Tongue (tissue), 2 donors: ENCODE data around the gene DMXL1. TPM values are rescaled to one million over a fixed set of nuclear protein-coding genes. Genes with fewer than 3 reads are reported as not detected.
A peak's percentile ranks its signal among the peaks of the same experiment; 100 is the strongest.
"Not testable (repeated sequence)": the region's sequence is repeated elsewhere in the genome, so short reads cannot be mapped to it uniquely, and the experiment has no call there.

Experiments used
- DNase-seq: peaks from one replicate; pipeline ENCODE4 v3.0.0-alpha.2; 2015
- total RNA-seq: library from RNA; depleted of rRNA; stranded (reverse); fragments of >200 nt; gene quantifications from one replicate; pipeline ENCODE4 v1.2.3, GENCODE V29; 2014

DMXL1 gene
- total RNA-seq, 1 donor from 2014 or later, result 91.3 TPM

DNA sequence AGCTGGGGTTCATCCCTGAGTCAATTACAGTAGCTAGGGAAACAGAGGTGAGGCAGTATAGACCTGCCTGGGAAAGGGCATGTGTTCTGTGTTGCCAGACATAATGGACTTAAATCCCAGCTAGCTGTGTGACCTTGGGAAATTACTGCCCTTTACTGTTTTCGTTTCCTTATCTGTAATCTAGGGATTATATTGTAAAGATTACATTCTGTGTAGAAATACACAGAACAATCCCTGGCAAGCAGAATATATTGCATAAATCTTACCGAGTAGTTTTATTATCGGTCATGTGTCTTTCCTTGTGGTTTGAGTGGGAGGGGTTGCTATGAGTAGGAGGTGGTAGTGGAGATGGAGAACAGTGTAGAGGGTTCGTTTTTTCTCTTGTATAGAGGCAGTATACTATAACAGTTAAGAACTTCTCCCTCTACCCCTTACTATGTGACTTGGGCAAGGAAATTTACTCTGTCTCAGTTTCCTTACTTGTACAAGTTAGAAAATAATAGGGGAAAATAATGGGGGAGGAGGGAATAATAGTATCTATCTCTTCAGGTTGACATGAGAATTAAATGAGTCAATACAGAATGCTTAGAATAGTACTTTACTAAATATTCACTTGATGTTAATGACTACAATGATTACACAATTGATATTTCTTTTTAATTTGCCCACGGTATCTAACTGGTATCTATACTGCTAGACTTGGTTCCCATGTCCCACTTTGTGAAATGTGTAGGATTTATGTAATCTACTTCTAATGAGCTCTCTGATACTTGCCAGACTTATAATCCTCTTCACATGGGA, 7.1 kb upstream of the DMXL1 start:
- no peak for DNase-seq

DNA sequence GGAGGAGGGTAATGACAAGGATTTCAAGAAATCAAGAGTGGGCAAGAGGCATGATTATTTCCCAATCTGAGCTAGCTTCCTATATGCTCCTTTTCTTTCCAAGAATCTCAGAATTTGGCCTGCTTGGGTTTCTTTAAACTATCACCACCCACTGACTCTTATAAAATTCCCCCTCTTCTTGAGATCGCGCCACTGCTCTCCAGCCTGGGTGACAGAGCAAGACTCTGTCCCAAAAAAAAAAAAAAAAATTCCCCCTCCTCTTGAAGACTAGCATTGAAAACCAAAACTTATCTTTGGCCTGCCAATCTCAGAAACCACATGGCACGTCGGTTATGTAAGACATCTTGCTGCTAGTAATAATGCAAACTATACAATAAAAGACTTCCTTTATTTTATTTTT, 3.4 kb upstream of the DMXL1 start:
- DNase-seq, result no peak

DNA sequence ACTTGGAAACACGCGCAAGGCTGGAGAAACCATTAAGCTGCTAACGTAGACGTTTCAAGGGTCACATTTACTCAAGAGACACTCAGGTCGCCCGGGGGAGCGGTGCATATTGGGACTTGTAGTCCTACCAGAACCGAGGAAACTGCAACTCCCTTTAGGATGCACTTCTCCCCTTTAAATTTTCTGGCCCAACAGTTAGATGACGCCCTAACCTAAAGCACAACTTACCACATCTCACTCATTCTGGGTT, 384 bp upstream of the DMXL1 start:
- no peak for DNase-seq

DNA sequence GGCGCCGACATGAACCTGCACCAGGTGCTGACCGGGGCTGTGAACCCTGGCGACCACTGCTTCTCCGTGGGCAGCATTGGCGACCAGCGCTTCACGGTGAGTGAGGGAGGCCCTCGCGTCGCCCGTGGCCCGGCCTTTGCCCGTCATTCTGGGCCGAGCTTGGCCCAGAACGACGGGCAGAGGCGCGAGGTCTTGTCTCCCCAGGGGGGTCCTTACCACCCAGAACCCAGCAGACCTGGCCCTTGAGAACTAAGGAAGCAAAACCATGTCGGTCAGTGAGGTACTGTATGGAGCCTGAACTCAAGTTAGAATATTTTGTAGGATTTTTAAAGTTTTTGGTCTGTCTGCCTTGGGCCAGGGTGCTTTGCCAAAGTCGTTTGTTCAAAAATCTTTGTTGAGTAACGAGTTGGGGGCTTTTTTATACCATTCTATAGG, 691 bp downstream of the DMXL1 start:
- DNase-seq, result peak; percentile 30

DNA sequence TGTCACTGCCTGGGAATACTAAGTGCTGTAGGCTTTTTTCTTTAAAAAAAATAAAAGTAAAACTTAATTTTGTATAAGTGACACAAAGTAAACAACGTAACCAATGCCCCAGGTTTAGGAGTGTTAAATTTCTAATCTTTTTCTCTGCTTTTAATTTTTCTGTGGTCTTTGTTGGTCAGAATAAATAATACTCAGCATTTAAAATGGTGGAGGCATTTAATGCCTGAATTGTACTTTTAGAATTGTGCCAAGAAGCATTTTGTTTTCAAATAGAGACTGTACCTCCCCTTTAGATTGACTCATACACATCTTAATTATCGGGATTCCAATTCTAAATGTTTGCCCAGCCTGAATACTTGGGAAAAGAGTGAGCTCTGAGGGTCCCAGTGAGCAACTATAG, 1.6 kb downstream of the DMXL1 start:
- no peak for DNase-seq

DNA sequence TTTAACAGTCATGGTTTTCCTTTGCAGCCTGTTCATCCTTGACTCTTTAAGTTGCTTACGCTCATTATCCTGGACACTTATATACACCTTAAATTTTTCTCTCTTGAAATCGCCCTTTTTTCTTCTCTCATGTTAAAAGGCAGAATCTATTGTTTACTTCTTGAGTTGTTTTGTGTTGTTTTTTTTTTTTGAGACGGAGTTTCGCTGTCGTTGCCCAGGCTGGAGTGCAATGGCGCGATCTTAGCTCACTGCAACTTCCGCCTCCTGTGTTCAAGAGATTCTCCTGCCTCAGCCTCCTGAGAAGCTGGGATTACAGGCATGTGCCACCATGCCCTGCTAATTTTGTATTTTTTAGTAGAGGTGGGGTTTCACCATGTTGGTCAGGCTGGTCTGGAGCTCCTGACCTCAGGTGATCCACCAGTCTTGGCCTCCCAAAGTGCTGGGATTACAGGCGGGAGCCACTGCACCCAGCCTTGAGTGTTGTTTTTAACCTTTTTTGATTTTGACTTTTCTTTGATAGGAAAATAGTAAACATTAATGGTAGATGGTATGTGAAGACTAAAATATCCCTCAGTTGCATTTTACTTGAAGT, 3.0 kb downstream of the DMXL1 start:
- not testable (repeated sequence) for DNase-seq

DNA sequence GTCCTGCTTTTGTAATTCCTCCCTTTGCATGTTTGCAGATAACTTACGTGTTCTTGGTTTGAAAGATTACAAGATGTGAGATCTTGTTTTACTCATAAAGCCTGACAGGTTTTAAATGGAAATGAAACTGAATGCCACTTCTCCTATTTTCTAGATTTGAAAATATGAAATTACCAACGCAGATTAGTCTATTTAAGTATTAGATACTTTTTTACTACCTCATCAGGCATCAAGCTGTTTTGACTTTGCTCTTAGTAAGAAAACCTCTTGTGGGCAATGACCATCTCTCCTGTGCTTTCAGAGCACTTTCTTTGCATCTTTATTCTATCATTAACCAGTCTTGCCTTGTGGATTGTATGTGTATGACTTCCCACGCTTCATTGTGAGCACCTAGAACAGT, 3.5 kb downstream of the DMXL1 start:
- DNase-seq, result no peak

DNA sequence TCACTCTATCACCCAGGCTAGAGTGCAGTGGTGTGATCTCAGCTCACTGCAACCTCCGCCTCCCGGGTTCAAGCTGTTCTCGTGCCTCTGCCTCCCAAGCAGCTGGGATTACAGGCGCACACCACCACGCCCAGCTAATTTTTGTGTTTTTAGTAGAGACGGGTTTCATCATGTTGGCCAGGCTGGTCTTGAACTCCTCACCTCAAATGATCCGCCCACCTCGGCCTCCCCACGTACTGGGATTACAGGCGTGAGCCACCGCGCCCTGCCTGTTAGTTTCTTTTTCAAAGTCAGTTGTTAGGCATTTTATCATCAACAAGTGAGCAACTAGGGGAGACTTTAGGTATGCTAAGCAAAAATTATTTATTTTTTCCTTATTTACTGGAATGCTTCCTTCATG, 4.4 kb downstream of the DMXL1 start:
- DNase-seq, result not testable (repeated sequence)

DNA sequence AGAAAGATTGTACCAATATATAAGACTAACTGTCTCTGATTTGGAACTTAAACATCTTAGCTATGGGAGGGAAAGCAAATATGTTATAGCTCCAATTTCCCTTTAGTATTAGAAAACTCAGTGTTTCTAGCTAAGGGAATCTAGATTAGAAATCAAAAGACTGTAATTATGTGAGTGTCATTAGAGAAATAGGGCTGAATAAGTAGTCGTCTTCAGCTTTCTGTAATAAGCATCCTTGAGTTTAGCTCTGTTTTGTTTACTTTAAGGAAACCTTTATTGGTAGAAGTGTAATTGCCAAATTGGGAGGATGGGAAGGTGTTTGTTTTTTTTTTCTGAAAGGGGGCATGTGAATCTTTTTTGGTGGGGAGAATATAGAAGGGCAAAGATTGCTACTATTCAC, 5.2 kb downstream of the DMXL1 start:
- no peak for DNase-seq

DNA sequence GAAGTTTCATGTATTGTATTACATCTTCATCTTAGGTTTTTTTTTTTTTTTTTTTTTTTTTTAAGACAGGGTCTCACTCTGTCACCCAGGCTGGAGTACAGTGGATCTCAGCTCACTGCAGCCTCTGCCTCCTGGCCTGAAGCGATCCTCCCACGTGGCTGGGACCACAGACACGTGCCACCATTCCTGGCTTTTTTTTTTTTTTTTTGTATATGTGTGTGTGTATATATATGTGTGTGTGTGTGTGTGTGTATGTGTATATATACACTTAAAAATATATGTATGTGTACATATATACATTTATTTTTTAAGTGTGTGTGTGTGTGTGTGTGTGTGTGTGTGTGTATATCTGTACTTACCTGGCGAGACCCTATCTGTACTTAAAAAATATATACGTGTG, 6.6 kb downstream of the DMXL1 start:
- no peak for DNase-seq

DNA sequence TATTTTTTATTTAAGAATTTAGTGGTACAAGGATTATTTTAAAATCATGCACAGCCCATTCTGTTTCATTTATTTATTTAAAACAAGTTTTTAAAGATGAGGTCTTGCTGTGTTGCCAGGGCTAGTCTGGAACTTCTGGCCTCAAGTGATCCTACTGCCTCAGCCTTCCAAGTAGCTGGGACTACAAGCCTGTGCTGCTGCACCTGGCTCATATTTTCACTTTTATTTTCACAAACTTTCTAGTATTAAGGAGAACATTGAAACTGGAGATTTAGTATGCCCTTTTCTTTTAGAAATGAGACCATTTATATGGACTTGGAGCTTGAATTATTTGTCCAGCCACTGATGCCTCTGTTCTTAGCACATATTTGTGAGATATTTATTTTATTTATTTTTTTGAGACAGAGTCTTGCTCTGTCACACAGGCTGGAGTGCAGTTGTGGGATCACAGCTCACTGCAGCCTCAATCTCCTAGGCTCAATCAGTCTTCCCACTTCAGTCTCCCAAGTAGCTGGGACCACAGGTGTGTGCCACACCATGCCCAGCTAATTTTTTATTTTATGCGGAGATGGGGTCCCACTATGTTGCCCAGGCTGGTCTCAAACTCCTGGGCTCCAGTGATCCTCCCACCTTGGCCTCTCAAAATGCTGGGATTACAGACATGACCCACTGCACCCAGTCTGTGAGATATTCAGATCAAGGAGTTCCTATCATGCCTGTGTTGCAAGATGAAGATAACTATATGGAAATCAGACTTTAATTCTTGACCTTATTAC, 7.4 kb downstream of the DMXL1 start:
- no peak for DNase-seq

DNA sequence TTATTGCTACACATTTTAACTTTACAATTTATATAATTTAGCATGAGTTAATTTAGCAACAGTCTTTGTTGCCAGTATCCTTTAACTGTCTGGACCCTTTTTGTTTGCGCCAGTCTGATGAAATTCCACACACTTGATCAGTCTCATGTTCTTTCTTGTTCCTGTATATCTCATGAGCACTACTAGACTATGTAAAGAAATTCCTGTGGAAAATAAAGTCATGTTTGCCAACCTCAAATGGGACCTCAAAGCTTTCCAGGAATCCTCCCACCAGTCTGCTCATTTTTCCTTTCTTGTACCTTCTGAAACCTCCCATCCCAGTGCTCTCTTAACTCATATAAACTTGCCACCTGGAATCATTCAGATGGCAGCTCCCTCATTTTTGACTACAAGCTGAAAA, 8.0 kb downstream of the DMXL1 start:
- no peak for DNase-seq

DNA sequence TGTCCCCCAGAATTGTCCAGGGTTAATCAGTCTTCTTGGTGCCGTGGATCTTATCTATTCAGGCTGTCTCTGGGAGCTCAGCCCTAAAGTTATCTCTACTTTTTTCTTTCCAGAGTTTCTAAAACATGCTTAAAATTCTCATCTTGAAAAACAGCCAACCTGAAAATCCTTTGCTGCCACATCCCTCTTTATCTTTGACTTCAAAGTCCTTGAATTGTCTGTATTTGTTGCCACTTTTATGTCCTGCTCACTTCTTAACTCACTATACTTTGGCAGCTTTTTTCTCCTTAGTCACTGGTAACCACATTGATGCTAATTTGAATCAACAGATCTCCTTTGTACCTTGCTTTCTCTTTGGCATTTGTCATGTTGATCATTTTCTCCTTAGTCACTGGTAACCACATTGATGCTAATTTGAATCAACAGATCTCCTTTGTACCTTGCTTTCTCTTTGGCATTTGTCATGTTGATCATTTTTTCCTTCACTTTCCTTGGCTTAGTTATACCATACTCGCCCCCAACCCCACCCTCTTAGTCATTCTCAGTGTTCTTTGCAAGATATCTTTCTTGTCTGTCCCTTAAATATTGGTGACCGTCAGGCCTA, 8.5 kb downstream of the DMXL1 start:
- no peak for DNase-seq

DNA sequence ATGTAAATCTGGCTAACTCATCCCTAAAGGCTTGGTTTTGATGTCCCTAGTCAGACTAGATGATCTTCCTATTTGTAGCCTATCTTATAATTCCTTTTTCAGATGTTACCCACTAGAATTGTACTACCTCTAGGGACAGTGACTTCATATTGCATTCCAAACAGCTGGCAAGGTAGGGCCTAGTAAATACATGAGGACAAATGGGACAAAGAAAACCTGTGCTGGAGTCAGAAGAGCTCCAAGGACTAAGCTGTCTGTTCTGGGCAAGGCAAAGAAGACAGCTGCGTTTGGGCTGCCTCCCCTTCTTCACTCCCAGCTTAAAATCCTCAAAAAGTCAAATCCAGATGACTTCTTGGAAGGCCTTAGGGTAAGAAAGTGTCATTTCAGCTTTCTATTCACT, 10.0 kb downstream of the DMXL1 start:
- DNase-seq, result peak; percentile 22

DNA sequence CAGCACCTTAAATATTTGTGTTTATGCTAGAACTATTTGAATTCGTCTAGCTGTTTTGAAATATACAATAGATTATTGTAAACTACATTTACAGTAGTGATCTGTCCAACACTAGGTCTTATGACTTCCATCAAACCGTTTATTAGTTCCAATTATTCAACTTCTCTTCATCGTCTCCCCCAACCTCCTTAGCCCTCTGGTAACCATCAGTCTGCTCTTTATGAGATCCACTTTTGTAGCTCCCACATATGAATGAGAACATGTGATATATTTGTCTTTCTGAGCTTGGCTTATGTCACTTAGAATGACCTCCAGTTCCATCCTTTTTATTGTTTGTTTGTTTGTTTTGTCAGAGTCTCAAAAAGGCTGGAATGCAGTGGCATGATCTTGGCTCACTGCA, 11.8 kb downstream of the DMXL1 start:
- DNase-seq, result no peak

DNA sequence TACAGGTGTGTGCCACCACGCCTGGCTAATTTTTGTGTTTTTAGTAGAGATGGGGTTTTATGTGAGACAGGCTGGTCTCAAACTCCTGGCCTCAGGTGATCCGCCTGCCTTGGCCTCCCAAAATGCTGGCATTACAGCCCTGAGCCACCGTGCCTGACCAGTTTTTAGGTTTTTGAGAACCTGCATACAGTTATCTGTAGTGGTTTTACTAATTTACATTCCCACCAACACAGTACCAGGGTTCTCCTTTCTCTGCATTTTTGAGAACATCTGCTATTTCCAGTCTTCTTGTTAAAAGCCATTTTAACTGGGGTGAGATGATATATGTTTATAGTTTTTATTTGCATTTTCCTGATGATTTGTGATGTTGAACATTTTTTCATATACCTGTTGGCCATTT, 12.8 kb downstream of the DMXL1 start:
- no peak for DNase-seq

DNA sequence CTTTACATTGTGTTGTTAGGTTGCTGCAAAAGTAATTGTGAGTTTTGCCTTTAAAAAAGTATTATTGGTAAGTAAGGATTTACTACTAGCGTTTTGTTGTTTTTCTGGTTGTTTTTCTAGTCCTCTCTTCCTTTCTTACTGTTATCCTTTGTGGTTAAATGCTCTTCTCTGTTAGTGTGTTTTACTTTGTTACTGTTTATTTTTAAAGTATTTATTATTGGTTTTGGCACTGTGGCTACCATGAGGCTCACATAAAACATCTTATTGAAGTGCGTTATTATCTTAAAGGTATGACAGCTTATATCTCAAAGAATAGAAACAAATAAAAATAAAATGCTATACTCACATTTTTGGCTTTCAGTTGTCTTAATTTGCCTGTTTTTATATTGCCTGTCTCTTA, 17.6 kb downstream of the DMXL1 start:
- DNase-seq, result no peak

DNA sequence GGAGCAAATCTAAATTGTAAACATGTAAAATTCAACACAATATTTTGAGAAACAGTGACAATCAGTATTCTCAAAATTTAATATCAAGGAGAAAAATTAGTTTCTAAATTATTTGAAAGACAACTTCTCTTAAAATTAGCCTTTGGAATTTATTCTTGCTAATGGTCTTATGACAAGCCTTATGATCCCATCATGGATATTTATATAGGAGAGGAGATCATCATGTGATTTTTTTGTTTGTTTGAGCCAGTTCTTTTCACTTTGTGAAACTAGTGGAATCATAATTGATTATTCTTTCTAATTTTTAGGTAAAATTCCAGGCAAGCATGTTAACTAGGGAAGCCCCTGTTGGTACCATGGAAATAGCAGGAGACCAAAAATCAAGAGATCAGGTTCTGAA, 24.7 kb downstream of the DMXL1 start:
- DNase-seq, result no peak

DNA sequence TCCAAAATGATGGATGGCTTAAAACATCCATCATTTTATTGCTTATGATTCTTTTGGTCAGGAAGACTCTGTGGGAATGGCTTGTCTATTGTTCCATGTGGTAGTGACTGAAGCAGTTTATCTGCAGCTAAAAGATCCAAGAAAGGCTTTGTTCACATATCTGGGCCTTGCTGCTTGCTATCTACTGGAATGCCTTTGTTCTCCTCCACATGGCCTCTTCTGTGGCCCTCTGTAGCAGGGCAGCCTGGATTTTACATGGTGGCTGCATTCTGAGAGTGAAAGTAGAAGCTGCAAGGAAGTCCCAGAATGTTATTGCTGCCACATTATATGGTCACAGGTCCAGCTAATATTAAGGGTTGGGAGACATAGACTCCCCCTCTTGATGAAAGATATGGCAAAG, 35.1 kb downstream of the DMXL1 start:
- DNase-seq, result no peak

DNA sequence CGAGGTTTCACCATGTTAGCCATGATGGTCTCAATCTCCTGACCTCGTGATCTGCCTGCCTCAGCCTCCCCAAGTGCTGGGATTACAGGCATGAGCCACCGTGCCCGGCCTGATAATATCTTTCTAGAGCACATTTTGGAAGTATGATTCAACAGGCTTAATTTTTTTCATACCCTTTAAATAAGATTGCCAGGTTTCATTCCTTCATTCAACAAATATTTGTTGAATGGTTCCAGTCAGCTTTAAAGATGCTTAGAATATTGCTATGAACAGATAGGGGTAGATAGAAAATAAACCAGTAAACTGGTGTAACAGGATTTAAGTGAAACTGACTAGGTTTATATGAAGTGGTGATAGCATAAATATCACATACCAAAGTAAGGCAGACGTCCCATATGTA, 41.3 kb downstream of the DMXL1 start:
- no peak for DNase-seq

DNA sequence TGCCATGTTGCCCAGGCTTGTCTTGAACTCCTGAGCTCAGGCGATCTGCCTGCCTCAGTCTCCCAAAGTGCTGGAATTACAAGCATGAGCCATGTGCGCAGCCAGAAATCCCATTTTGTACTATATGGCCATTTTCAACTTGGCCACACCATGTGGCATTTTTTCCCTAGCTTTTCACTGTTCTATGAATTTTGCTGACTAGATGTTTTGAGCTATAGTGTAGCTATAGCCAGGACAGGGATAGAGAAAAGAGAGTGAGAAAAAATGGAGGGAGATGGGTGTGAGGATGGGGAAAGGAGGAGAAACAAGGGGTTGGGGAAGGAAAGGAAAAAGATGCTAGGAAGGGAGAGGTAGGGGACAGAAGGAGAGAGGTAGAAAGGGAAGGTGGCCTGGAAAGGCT, 46.4 kb downstream of the DMXL1 start:
- DNase-seq, result no peak

DNA sequence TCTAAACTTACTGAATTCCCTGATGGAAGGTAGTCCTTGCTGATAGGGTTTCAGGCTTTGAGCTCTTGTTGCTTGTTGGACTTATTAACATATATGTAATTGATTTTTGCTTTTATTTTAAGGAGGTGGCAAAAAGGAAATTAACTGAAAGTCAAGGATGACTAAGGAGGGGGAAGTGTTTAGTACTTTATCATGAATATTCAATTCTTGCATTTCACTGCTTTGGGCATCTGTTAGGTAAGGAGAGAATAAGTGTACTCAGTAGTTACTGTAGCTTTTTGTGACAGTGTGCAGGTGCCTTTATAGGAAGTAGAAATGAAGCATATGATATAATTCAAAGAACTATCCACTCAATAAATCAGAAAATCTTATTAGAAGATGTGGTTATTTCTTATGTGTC, 47.1 kb downstream of the DMXL1 start:
- DNase-seq, result no peak

DNA sequence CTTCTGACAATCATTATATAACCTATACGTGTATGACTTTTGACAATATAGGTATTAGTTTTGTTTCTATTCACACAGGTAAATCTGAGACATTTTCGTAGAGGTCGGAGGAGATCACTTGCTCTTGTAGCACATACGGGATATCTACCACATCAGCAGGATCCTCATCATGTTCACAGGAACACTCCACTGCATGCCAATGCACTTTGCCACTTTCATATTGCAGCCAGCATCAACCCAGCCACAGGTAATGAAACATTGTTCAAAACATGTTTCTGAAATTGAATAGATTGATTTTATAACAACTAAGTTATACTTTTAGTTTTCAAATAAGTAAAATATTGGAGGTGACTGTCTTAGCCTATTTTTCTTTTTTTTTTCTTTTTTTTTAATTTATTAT, 50.0 kb downstream of the DMXL1 start:
- no peak for DNase-seq
